Measurements from ENCODE around the gene OR10AG1.

GRCh38 chr11:55970935-55971334, 1.2 kb upstream of the OR10AG1 start:
- no peak for TF ChIP-seq EP300 (IDR thresholded peaks at IDR 0.05)
- no peak for TF ChIP-seq POLR2A (IDR thresholded peaks at IDR 0.05)

All from sigmoid colon (tissue), 4 donors.